Natural killer cell treated with Interleukin-12 subunit alpha and Interleukin-12 subunit beta and Interleukin-15 and Interleukin-18, amount 100 ng/mL, for 72 hours (primary cell): ENCODE results near the gene NAPA. TPM values are rescaled to one million over a fixed set of nuclear protein-coding genes. Genes with fewer than 3 reads are reported as not detected.

Source experiments
- ATAC-seq, 2 donors: fragments of 150-1000 bp; cut with Tn5 transposase in 1 of 2; sonication (Bioruptor Pico), chemical (Tn5 transposase) in 1 of 2; 2 replicates each; pipeline ENCODE4 v1.10.0; 2021
- DNase-seq: peaks from one replicate; pipeline ENCODE4 v3.0.0; 2022; ENCODE audit warnings: low spot score
- H3K27ac Mint-ChIP-seq, 2 donors: 1 replicate in 1 of 2; 2 replicates in 1 of 2; pipeline ENCODE4 v1.8.0; 2022; ENCODE audit warnings: mixed read lengths in 2 of 2, mild to moderate bottlenecking in 1 of 2, moderate library complexity in 1 of 2
- H3K27me3 Mint-ChIP-seq, 2 donors: 1 replicate in 1 of 2; 2 replicates in 1 of 2; pipeline ENCODE4 v1.8.0; 2022; ENCODE audit warnings: mixed read lengths in 2 of 2
- H3K36me3 Mint-ChIP-seq: one replicate; pipeline ENCODE4 v1.8.0; 2022; ENCODE audit warnings: mixed read lengths
- H3K4me1 Mint-ChIP-seq, 2 donors: 1 replicate in 1 of 2; 2 replicates in 1 of 2; pipeline ENCODE4 v1.8.0; 2022; ENCODE audit warnings: low read depth in 2 of 2, mixed read lengths in 2 of 2, mild to moderate bottlenecking in 1 of 2
- H3K4me3 Mint-ChIP-seq: one replicate; pipeline ENCODE4 v1.8.0; 2022; ENCODE audit warnings: mixed read lengths
- H3K9me3 Mint-ChIP-seq: 2 replicates; pipeline ENCODE4 v1.8.0; 2022; ENCODE audit warnings: mixed read lengths
- total RNA-seq, 2 donors: library from RNA; stranded (reverse); gene quantifications; one replicate each; pipeline ENCODE4 v1.2.3, GENCODE V29; 2022

NAPA gene
- total RNA-seq, 2 donors from 2014 or later = 69.9 to 78.8 TPM

GRCh38 chr19:47464675-47465419, 50.0 kb downstream of the NAPA start:
- Mint-ChIP-seq H3K4me3 (no peak overlapping the region), H3K4me1 (no peaks in the 10 kb centered on the region), H3K36me3 (no peaks in the 10 kb centered on the region), H3K27me3 (peaks cover 16 to 17% of the 10 kb centered on the region in 2 donors), H3K9me3 (no peaks in the 10 kb centered on the region), H3K27ac (no peak overlapping the region)
- ATAC-seq = no peak
- no peak for DNase-seq

DNA sequence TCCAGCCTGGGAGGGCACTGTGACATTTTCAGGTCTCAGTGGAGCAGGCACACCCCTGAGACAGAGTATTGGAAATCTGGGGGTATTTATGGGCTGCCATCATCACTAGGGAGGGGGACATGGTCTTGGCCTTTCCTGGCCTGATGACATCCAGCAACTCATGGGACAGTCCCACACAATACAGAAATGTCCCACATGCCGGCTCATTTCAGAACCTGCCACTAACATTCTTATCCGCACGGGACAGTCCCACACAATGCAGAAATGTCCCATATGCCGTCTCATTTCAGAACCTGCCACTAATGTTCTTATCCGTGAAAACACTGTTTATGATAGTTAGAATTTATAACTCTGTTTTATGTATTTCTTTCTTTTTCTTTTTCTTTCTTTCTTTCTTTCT, 53.0 kb downstream of the NAPA start:
- no peak overlapping the region for H3K27ac Mint-ChIP-seq
- peaks cover 6 to 7% of the 10 kb centered on the region in 2 donors for H3K27me3 Mint-ChIP-seq
- no peak for DNase-seq
- no peak for ATAC-seq
- no peaks in the 10 kb centered on the region for H3K36me3 Mint-ChIP-seq
- H3K4me1 Mint-ChIP-seq = no peaks in the 10 kb centered on the region
- H3K9me3 Mint-ChIP-seq = no peaks in the 10 kb centered on the region
- no peak overlapping the region for H3K4me3 Mint-ChIP-seq

DNA sequence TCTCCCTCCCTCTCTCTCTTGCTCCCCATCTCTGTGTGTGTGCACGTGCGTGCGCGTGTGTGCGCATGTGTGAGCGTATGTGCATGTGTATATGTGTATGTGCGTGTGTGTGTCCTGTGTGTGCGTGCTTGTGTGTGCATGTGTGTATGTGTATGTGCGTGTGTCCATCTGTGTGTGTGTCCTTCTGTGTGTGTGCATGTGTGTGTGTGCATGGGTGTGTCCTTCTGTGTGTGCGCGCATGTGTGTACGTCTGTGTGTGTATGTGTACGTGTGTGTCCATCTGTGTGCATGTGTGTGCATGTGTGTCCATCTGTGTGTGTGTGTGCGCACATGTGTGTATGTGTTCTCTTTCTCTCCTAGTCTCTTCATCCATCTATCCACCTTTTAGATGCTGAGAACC, 55.4 kb downstream of the NAPA start:
- H3K27ac Mint-ChIP-seq = no peak overlapping the region
- no peak for ATAC-seq
- DNase-seq = no peak
- peaks cover 14% of the 10 kb centered on the region for H3K36me3 Mint-ChIP-seq
- no peaks in the 10 kb centered on the region for H3K4me1 Mint-ChIP-seq
- peaks cover 23 to 24% of the 10 kb centered on the region in 2 donors for H3K27me3 Mint-ChIP-seq
- no peak overlapping the region for H3K4me3 Mint-ChIP-seq
- H3K9me3 Mint-ChIP-seq = no peaks in the 10 kb centered on the region

GRCh38 chr19:47458672-47459071, 56.2 kb downstream of the NAPA start:
- Mint-ChIP-seq H3K4me3 (no peak overlapping the region), H3K4me1 (no peaks in the 10 kb centered on the region), H3K36me3 (peaks cover 14% of the 10 kb centered on the region), H3K27me3 (peaks cover 21 to 28% of the 10 kb centered on the region in 2 donors), H3K9me3 (no peaks in the 10 kb centered on the region), H3K27ac (no peak overlapping the region)
- ATAC-seq (peak in 1 of 2 donors; percentile 27), DNase-seq (no peak)

DNA sequence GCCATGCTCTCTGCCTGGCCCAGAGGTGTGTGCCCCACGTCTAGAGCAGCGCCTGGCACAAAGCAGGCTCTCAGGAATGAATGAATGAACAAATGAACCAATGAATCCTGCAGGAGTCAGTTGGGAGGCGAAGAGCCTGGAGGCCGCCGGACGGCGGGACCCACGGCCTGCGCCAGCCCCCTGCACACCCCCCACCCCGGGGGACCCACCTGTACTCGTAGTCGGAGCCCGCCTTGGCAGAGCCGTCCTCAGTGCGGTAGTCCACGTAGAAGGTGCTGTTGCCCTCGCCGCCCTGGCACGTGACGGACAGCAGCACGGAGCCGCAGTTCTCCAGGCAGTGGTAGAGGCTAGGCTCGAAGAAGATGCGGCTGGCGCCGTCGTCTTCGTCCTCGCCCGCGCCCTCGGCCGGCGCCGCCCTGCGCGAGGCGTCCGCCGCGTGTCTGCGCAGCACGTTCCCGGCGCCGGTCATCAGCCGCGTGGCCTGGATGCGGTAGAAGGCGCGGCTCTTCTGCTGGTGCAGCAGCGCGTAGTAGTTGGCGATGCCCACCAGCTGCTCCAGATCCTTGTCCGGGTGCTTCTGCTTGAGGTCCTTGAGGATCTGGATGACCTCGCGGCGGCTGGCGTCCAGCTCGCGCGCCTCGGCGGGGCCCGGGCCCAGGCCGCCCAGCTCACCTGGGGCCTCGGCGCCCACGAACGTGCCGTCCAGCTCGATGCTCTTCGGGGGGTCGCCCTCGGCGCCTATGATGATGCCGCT, 58.0 kb downstream of the NAPA start:
- Mint-ChIP-seq H3K4me1 (no peaks in the 10 kb centered on the region), H3K9me3 (no peaks in the 10 kb centered on the region), H3K4me3 (no peak overlapping the region), H3K27me3 (peaks cover 23 to 29% of the 10 kb centered on the region in 2 donors), H3K27ac (no peak overlapping the region), H3K36me3 (peaks cover 14% of the 10 kb centered on the region)
- no peak for DNase-seq
- ATAC-seq = no peak

- no peak for DNase-seq
- Mint-ChIP-seq H3K27ac (no peak overlapping the region), H3K9me3 (no peaks in the 10 kb centered on the region), H3K4me3 (no peak overlapping the region), H3K27me3 (peaks cover 48 to 52% of the 10 kb centered on the region in 2 donors), H3K36me3 (peaks cover 8% of the 10 kb centered on the region), H3K4me1 (peaks cover 14 to 15% of the 10 kb centered on the region in 2 donors)
- ATAC-seq = no peak
Observed at GRCh38 chr19:47450478-47450877, 64.4 kb downstream of the NAPA start.

- peaks cover 31 to 36% of the 10 kb centered on the region in 2 donors for H3K4me1 Mint-ChIP-seq
- peaks cover 48 to 61% of the 10 kb centered on the region in 2 donors for H3K27me3 Mint-ChIP-seq
- no peak for ATAC-seq
- H3K27ac Mint-ChIP-seq = no peak overlapping the region
- no peaks in the 10 kb centered on the region for H3K36me3 Mint-ChIP-seq
- no peak overlapping the region for H3K4me3 Mint-ChIP-seq
- DNase-seq = no peak
- H3K9me3 Mint-ChIP-seq = no peaks in the 10 kb centered on the region
Observed at GRCh38 chr19:47448360-47448727, 66.5 kb downstream of the NAPA start.

DNA sequence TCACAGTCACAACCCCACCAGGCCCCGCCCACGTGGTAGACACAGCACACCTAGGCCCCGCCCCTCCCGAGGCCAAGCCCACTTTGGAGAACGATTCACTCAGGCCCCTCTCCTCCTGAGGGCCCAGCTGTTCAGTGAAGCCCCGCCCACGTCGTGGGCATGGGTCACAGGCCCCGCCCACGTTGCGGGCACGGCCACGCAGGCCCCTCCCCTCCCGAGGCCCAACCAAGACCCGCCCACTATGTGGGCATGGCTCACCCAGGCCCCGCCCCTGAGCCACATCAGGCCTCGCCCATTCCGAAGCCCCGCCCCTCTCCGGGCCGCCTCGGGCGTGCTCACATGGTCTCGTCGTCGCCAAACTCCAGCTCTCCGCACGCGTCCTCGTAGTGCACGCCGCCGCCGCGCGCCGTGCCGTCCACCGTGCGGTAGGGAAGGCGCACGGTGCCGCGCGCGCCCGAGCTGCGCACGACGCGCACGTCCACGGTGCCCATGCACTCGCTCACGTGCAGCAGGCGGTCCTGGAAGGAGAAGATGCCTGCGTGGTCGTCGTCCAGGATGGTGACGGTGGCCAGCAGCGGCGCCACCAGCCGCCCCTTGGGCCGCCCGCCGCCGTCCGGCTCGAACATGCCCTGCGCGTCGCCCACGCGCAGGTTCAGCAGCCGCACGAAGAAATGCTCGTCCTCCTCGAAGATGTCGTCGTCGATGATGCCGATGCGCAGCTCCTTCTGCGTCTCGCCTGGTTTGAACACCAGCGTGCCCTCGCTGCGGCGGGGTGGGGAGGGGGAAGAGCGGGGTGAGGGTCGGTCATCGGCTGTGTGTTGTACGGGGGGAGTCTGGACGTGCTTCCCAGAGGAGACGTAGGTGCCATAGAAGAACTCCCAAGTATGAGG, 67.1 kb downstream of the NAPA start:
- Mint-ChIP-seq H3K27me3 (peaks cover 54 to 67% of the 10 kb centered on the region in 2 donors), H3K9me3 (no peaks in the 10 kb centered on the region), H3K4me1 (peaks cover 35 to 42% of the 10 kb centered on the region in 2 donors), H3K27ac (no peak overlapping the region), H3K36me3 (no peaks in the 10 kb centered on the region), H3K4me3 (peak overlapping the region; percentile 52)
- ATAC-seq (peak; percentile 74 to 85), DNase-seq (no peak)

GRCh38 chr19:47446534-47447469, 68.1 kb downstream of the NAPA start:
- H3K36me3 Mint-ChIP-seq = no peaks in the 10 kb centered on the region
- peak overlapping the region; percentile 52 for H3K4me3 Mint-ChIP-seq

DNA sequence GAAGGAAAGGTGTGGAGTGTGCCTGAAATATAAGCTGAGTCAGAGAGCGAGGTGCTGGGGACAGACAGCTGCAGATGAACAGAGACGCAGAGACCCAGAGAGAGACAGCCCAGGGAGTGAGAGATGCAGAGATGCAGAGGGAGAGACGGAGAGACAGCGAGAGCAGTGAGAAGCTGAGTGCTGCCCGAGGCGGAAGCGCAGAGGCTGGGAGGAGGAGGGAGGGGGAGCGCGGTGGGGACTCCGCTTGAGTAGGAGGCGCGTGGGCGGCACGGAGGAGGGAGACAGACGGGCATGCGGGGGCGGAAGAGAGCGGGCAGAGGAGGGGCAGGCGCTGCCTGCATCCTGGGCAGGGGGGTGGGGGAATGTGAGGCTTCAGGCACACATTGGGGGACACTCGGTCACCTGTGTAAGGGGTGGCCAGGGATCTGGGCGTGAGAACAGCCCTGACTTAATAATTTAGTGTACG, 68.9 kb downstream of the NAPA start:
- H3K4me3 Mint-ChIP-seq = peak overlapping the region; percentile 46
- peak; percentile 83 for DNase-seq
- H3K27me3 Mint-ChIP-seq = peaks cover 58 to 72% of the 10 kb centered on the region in 2 donors
- peak; percentile 64 to 66 for ATAC-seq
- H3K27ac Mint-ChIP-seq = peak overlapping the region in 1 of 2 donors; percentile 6
- H3K4me1 Mint-ChIP-seq = peaks cover 35 to 42% of the 10 kb centered on the region in 2 donors
- H3K9me3 Mint-ChIP-seq = no peaks in the 10 kb centered on the region
- no peaks in the 10 kb centered on the region for H3K36me3 Mint-ChIP-seq

More at GRCh38 chr19:47446534-47447469, 68.1 kb downstream of the NAPA start:
- Mint-ChIP-seq H3K27me3 (peaks cover 58 to 72% of the 10 kb centered on the region in 2 donors), H3K4me1 (peaks cover 35 to 42% of the 10 kb centered on the region in 2 donors), H3K27ac (peak overlapping the region in 1 of 2 donors; percentile 53), H3K9me3 (no peaks in the 10 kb centered on the region)
- DNase-seq (no peak), ATAC-seq (no peak)

DNA sequence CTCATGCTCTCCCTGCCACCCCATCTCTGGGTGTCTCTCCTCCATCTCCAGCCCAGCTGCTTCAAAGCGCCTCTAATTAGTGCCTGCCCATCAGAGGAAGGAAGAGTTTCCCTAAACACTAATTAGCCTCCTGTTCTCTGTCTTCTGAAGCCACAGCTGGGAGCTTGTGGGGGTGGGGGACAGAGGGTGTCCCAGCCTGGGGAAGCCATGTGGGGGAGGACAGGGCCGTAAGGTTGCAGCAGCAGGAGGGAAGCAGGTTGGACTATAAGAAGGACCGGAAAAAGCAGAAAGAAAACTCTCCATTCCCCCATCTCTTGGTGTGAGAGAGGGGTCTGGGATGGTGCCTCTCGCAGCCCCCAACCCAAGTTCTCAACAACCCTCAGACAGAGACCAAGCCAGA, 69.3 kb downstream of the NAPA start:
- H3K27me3 Mint-ChIP-seq = peaks cover 58 to 72% of the 10 kb centered on the region in 2 donors
- ATAC-seq = no peak
- peak overlapping the region; percentile 46 for H3K4me3 Mint-ChIP-seq
- peaks cover 35 to 42% of the 10 kb centered on the region in 2 donors for H3K4me1 Mint-ChIP-seq
- H3K36me3 Mint-ChIP-seq = no peaks in the 10 kb centered on the region
- H3K9me3 Mint-ChIP-seq = no peaks in the 10 kb centered on the region
- no peak for DNase-seq
- peak overlapping the region in 1 of 2 donors; percentile 6 for H3K27ac Mint-ChIP-seq

- Mint-ChIP-seq H3K4me3 (peak overlapping the region; percentile 54), H3K9me3 (no peaks in the 10 kb centered on the region), H3K27ac (no peak overlapping the region), H3K4me1 (peaks cover 35 to 42% of the 10 kb centered on the region in 2 donors), H3K27me3 (peaks cover 58 to 74% of the 10 kb centered on the region in 2 donors), H3K36me3 (no peaks in the 10 kb centered on the region)
- DNase-seq (no peak), ATAC-seq (no peak)
Observed at GRCh38 chr19:47444388-47444821, 70.5 kb downstream of the NAPA start.
